NT2/D1 (cell line): ENCODE data around the gene ODF2L.
A peak's percentile ranks its signal among the peaks of the same experiment; 100 is the strongest.

Source experiments
- DNase-seq: peaks from one replicate; pipeline ENCODE4 v3.0.0-alpha.2; 2011; ENCODE audit warnings: low read depth, low spot score
- H3K27me3 ChIP-seq: 2 replicates; pipeline ENCODE4 v1.6.0; 2011; ENCODE audit warnings: mild to moderate bottlenecking; ENCODE audit not compliant: insufficient read length, insufficient read depth
- H3K36me3 ChIP-seq: 2 replicates; pipeline ENCODE4 v1.6.1; 2011; ENCODE audit warnings: mild to moderate bottlenecking, low read length, mixed read lengths; ENCODE audit not compliant: insufficient read depth, insufficient read length
- H3K4me1 ChIP-seq: 2 replicates; pipeline ENCODE4 v1.5.1; 2011; ENCODE audit not compliant: insufficient read depth, insufficient read length
- H3K4me3 ChIP-seq: 2 replicates; pipeline ENCODE4 v1.5.1; 2011; ENCODE audit warnings: low read depth; ENCODE audit not compliant: insufficient read length
- H3K9ac ChIP-seq: 2 replicates; pipeline ENCODE4 v1.6.0; 2011; ENCODE audit warnings: low read depth; ENCODE audit not compliant: insufficient read length
- H3K9me3 ChIP-seq: 2 replicates; pipeline ENCODE4 v1.5.1; 2011; ENCODE audit warnings: mild to moderate bottlenecking, low read length; ENCODE audit not compliant: insufficient read depth
- SUZ12 ChIP-seq: IDR thresholded peaks from 2 replicates; pipeline ENCODE4 v1.6.1; 2011; ENCODE audit not compliant: insufficient read length, insufficient read depth; ENCODE audit errors: extremely low read depth
- YY1 ChIP-seq: IDR thresholded peaks from 2 replicates; pipeline ENCODE4 v1.6.1; 2011; ENCODE audit not compliant: insufficient read length, insufficient read depth
- ZNF274 ChIP-seq: IDR thresholded peaks from 2 replicates; pipeline ENCODE4 v1.6.1; 2011; ENCODE audit warnings: mild to moderate bottlenecking, low read depth, low read length

Gene ODF2L

GRCh38 chr1:86430376-86430775 is 34.3 kb upstream of the ODF2L start:
- Histone ChIP-seq H3K27me3 (no peaks in the 10 kb centered on the region), H3K4me3 (no peak overlapping the region), H3K4me1 (no peaks in the 10 kb centered on the region), H3K9ac (no peak overlapping the region), H3K9me3 (no peaks in the 10 kb centered on the region), H3K36me3 (no peaks in the 10 kb centered on the region)
- TF ChIP-seq ZNF274 (no peak), SUZ12 (no peak), YY1 (no peak)
- DNase-seq = no peak

DNA sequence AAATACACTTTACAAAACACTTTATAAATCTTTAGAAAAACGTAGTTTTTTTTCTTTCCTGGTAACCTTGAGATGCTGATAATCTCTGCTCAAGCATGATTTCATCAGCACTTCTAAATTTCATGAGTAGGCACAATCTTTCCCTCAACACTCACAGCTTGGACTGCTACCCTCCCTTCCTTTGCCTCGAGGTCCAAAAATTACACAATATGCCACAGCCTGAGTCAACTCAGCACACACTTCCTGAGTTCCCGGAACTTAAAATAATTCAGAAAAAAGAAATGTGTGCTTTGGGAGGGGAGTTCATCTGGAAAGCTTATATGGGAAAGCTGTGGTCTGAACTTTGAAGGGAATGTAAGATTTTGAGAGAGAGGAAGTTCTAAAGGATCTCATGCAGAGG is 33.7 kb upstream of the ODF2L start:
- DNase-seq = no peak
- no peaks in the 10 kb centered on the region for H3K27me3 ChIP-seq
- no peaks in the 10 kb centered on the region for H3K36me3 ChIP-seq
- no peaks in the 10 kb centered on the region for H3K9me3 ChIP-seq
- H3K4me3 ChIP-seq = no peak overlapping the region
- no peak overlapping the region for H3K9ac ChIP-seq
- H3K4me1 ChIP-seq = no peaks in the 10 kb centered on the region
- TF ChIP-seq ZNF274 (no peak), YY1 (no peak), SUZ12 (no peak)

- no peak overlapping the region for H3K4me3 ChIP-seq
- DNase-seq = no peak
- H3K36me3 ChIP-seq = no peaks in the 10 kb centered on the region
- TF ChIP-seq YY1 (no peak), ZNF274 (no peak), SUZ12 (no peak)
- no peaks in the 10 kb centered on the region for H3K9me3 ChIP-seq
- H3K4me1 ChIP-seq = no peaks in the 10 kb centered on the region
- no peak overlapping the region for H3K9ac ChIP-seq
- no peaks in the 10 kb centered on the region for H3K27me3 ChIP-seq
Measured at GRCh38 chr1:86429122-86429725, 33.1 kb upstream of the ODF2L start.

- no peaks in the 10 kb centered on the region for H3K4me1 ChIP-seq
- H3K9me3 ChIP-seq = no peaks in the 10 kb centered on the region
- no peaks in the 10 kb centered on the region for H3K27me3 ChIP-seq
- no peak for TF ChIP-seq YY1
- TF ChIP-seq SUZ12 = no peak
- no peak for TF ChIP-seq ZNF274
- no peaks in the 10 kb centered on the region for H3K36me3 ChIP-seq
- DNase-seq = no peak
- no peak within 1 kb of the TSS for H3K9ac ChIP-seq
- H3K4me3 ChIP-seq = no peak within 1 kb of the TSS
Measured at GRCh38 chr1:86423873-86424272, 27.8 kb upstream of the ODF2L start, which contains the start of gene CLCA2. TSS of gene CLCA2 (plus strand) at chr1:86424171. CDS start at chr1:86424248, 77 bp downstream.

- Histone ChIP-seq H3K4me1 (no peaks in the 10 kb centered on the region), H3K4me3 (no peak overlapping the region)
- TF ChIP-seq ZNF274 (no peak), SUZ12 (no peak), YY1 (no peak)
Measured at GRCh38 chr1:86423473-86423872, 27.4 kb upstream of the ODF2L start.

DNA sequence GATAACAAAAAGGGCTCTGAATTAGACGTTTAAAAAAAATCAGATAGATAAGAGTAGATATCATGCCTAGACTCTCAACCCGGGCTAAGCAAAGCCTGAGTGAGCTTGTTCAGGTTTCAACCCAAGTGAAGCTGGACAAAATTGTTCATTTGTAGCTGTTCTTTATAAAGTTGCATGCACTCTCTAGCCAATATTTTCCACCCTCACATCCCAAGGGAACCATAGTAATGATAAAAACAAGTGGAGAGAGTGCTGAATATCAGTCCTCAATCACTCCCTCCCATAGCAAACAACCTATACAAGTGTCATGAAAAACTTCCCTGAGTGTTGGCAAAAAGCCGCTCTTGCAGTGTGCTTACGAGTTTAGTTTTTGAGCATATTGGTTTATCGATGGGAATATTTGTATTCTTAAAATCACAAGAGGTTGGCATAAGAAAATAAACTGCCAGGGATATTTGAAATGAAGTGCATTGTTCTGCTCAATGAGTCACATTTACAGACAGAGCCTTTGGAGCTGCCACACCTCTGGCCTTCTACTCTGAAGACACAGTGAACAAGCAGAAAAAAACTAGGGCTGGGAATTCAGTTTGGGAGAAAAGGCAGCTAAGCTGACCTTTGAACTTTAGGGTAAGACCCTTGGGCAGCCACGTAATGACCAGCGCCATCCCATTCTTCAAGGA is 25.6 kb upstream of the ODF2L start:
- Histone ChIP-seq H3K4me3 (no peak overlapping the region), H3K4me1 (no peaks in the 10 kb centered on the region), H3K9me3 (no peaks in the 10 kb centered on the region), H3K9ac (no peak overlapping the region), H3K36me3 (no peaks in the 10 kb centered on the region), H3K27me3 (no peaks in the 10 kb centered on the region)
- no peak for DNase-seq
- TF ChIP-seq YY1 (no peak), ZNF274 (no peak), SUZ12 (no peak)

More at GRCh38 chr1:86423473-86423872, 27.4 kb upstream of the ODF2L start:
- Histone ChIP-seq H3K27me3 (no peaks in the 10 kb centered on the region), H3K9ac (no peak overlapping the region), H3K36me3 (no peaks in the 10 kb centered on the region), H3K9me3 (no peaks in the 10 kb centered on the region)
- no peak for DNase-seq

GRCh38 chr1:86419277-86419903 is 23.3 kb upstream of the ODF2L start:
- H3K9me3 ChIP-seq = no peaks in the 10 kb centered on the region
- no peak overlapping the region for H3K9ac ChIP-seq
- H3K27me3 ChIP-seq = no peaks in the 10 kb centered on the region
- H3K4me1 ChIP-seq = no peaks in the 10 kb centered on the region
- H3K36me3 ChIP-seq = no peaks in the 10 kb centered on the region
- TF ChIP-seq ZNF274 (no peak), SUZ12 (no peak), YY1 (no peak)
- peak; percentile 39 for DNase-seq
- H3K4me3 ChIP-seq = no peak overlapping the region
